Bronchial smooth muscle cell (primary cell): Measurements from ENCODE around the gene TSPAN14. TPM values are rescaled to one million over a fixed set of nuclear protein-coding genes. Genes with fewer than 3 reads are reported as not detected.

Source experiments
- total RNA-seq: library from RNA; depleted of rRNA; stranded (reverse); fragments of >200 nt; gene quantifications from 2 replicates; pipeline ENCODE4 v1.2.1, GENCODE V29; 2014

TSPAN14 gene
- total RNA-seq: 7.4 and 12.5 TPM in 2 replicates

GRCh38 chr10:80453842-80454512 lies at the start of gene TSPAN14:
TSPAN14 (plus strand) TSS chr10:80454310; CDS start chr10:80489234, 34,924 bp downstream.

GRCh38 chr10:80408242-80409101 lies 45.6 kb upstream of the TSPAN14 start, which contains the start of gene PRXL2A:
PRXL2A (plus strand) TSS chr10:80408551; CDS start chr10:80420468, 11,917 bp downstream.

GRCh38 chr10:80537736-80538480 lies 83.8 kb downstream of the TSPAN14 start, which contains the start of gene SH2D4B:
SH2D4B (plus strand) TSS chr10:80537902; CDS start chr10:80538332, 430 bp downstream.

Other genes with a start within 250 kb of the TSPAN14 start
- gene ANXA11, start 248.8 kb upstream of the TSPAN14 start, total RNA-seq: 72.4 and 72.8 TPM in 2 replicates
- gene MAT1A, start 164.7 kb upstream of the TSPAN14 start, total RNA-seq: not detected in 2 replicates
- gene DYDC1, start 97.6 kb upstream of the TSPAN14 start, total RNA-seq: not detected in 2 replicates
- gene DYDC2, start 97.5 kb upstream of the TSPAN14 start, total RNA-seq: under 0.01 TPM in 1 of 2 replicates, not detected in the other
- 0.32 and 0.77 TPM in 2 replicates for gene PRXL2A, start 45.8 kb upstream of the TSPAN14 start, total RNA-seq
- under 0.01 TPM in 1 of 2 replicates, not detected in the other for gene SH2D4B, start 83.6 kb downstream of the TSPAN14 start, total RNA-seq